NCI-H1048 (cell line): Measurements from ENCODE around the gene MTERF1.
"Not testable (repeated sequence)": the region's sequence is repeated elsewhere in the genome, so short reads cannot be mapped to it uniquely, and the experiment has no call there.

Experiments used
- DNase-seq: peaks from one replicate; lab custom pipeline; 2025; lab: John Stamatoyannopoulos, UW

The MTERF1 gene

GRCh38 chr7:91880413-91881241, at the start of gene MTERF1:
Gene MTERF1, minus strand, starts transcription at chr7:91880702. Its CDS starts 619 bp downstream, at chr7:91880083.
- DNase-seq, result peak; percentile 56

GRCh38 chr7:91929463-91929862, 49.0 kb upstream of the MTERF1 start:
- DNase-seq, result no peak

GRCh38 chr7:91927912-91928311, 47.4 kb upstream of the MTERF1 start:
- DNase-seq, result no peak

GRCh38 chr7:91922857-91923256, 42.4 kb upstream of the MTERF1 start:
- no peak for DNase-seq

GRCh38 chr7:91918356-91918755, 37.9 kb upstream of the MTERF1 start:
- no peak for DNase-seq

- DNase-seq, result no peak
Measured at GRCh38 chr7:91916051-91916440, 35.5 kb upstream of the MTERF1 start.

- DNase-seq, result no peak
Measured at GRCh38 chr7:91915401-91916050, 35.0 kb upstream of the MTERF1 start.

GRCh38 chr7:91913612-91914011, 33.1 kb upstream of the MTERF1 start:
- no peak for DNase-seq

- DNase-seq, result no peak
Measured at GRCh38 chr7:91912494-91912893, 32.0 kb upstream of the MTERF1 start.

GRCh38 chr7:91911121-91911520, 30.6 kb upstream of the MTERF1 start:
- DNase-seq, result no peak

GRCh38 chr7:91910171-91910570, 29.7 kb upstream of the MTERF1 start:
- no peak for DNase-seq

- DNase-seq, result no peak
Measured at GRCh38 chr7:91899563-91899962, 19.1 kb upstream of the MTERF1 start.

- no peak for DNase-seq
Measured at GRCh38 chr7:91898240-91898992, 17.9 kb upstream of the MTERF1 start.

- DNase-seq, result no peak
Measured at GRCh38 chr7:91894781-91895480, 14.4 kb upstream of the MTERF1 start.

- DNase-seq, result not testable (repeated sequence)
Measured at GRCh38 chr7:91893699-91894098, 13.2 kb upstream of the MTERF1 start.

- no peak for DNase-seq
Measured at GRCh38 chr7:91892821-91893340, 12.4 kb upstream of the MTERF1 start.

- DNase-seq, result no peak
Measured at GRCh38 chr7:91892099-91892705, 11.7 kb upstream of the MTERF1 start.

- not testable (repeated sequence) for DNase-seq
Measured at GRCh38 chr7:91888271-91889175, 8.0 kb upstream of the MTERF1 start.

- not testable (repeated sequence) for DNase-seq
Measured at GRCh38 chr7:91887336-91888213, 7.1 kb upstream of the MTERF1 start.
